ENCODE data around the gene DTX2. TPM values are rescaled to one million over a fixed set of nuclear protein-coding genes. Genes with fewer than 3 reads are reported as not detected.
A peak's percentile ranks its signal among the peaks of the same experiment; 100 is the strongest.
"Not testable (repeated sequence)": the region's sequence is repeated elsewhere in the genome, so short reads cannot be mapped to it uniquely, and the experiment has no call there.

DTX2 gene
- total RNA-seq, 1 donor from 2014 or later: 5.8 TPM

DNA sequence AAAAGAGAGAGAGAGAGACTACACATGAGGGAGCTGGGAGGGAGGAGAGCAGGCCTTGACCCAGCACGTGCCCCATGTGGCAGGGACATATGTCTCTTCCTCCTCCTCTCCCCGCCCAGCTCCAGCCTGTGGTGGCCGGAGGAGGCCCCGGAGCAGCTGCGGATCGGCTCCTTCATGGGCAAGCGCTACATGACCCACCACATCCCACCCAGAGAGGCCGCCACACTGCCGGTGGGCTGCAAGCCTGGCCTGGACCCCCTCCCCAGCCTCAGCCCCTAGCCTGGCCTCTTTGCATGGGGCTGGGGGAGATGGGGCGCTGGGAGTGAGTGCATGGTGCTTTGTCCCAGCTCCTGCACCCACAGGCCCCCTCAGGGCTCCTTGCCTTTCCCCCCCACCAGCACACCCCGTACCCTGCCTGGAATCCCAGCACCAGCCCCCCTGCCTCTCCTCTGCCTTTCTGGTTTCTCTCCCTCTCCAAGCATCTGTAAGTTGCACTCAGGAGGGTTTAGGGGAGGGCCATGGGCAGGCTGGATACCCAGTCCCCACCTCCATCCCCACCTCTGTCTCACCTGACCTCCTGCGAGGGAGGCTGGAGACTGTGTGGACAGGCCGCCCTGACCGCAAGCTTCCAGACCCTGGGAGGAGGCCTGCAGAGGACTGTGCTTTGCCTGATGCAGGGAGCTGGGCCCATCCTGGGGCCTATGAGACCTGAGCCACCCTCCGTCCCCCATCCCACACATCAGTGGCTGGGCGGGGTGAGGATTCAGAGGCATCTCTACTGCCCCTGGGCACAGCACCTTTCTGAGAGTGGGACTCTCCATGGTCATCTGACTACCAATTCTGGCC is 53.6 kb downstream of the DTX2 start:
- Histone ChIP-seq H3K27me3 (ENCODE audit: low read depth) (no peaks in the 10 kb centered on the region), H3K27ac (replicated peaks) (no peak overlapping the region), H3K4me3 (no peak overlapping the region), H3K9me3 (replicated peaks) (no peaks in the 10 kb centered on the region), H3K36me3 (no peaks in the 10 kb centered on the region), H3K4me1 (peaks cover 15% of the 10 kb centered on the region)
- intact Hi-C loops (cut with micrococcal nuclease): no loop called here
- DNase-seq: no peak
- TF ChIP-seq, protein P1, sequence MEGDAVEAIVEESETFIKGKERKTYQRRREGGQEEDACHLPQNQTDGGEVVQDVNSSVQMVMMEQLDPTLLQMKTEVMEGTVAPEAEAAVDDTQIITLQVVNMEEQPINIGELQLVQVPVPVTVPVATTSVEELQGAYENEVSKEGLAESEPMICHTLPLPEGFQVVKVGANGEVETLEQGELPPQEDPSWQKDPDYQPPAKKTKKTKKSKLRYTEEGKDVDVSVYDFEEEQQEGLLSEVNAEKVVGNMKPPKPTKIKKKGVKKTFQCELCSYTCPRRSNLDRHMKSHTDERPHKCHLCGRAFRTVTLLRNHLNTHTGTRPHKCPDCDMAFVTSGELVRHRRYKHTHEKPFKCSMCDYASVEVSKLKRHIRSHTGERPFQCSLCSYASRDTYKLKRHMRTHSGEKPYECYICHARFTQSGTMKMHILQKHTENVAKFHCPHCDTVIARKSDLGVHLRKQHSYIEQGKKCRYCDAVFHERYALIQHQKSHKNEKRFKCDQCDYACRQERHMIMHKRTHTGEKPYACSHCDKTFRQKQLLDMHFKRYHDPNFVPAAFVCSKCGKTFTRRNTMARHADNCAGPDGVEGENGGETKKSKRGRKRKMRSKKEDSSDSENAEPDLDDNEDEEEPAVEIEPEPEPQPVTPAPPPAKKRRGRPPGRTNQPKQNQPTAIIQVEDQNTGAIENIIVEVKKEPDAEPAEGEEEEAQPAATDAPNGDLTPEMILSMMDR (IDR thresholded peaks at IDR 0.05; ENCODE audit: borderline replicate concordance): no peak

DNA sequence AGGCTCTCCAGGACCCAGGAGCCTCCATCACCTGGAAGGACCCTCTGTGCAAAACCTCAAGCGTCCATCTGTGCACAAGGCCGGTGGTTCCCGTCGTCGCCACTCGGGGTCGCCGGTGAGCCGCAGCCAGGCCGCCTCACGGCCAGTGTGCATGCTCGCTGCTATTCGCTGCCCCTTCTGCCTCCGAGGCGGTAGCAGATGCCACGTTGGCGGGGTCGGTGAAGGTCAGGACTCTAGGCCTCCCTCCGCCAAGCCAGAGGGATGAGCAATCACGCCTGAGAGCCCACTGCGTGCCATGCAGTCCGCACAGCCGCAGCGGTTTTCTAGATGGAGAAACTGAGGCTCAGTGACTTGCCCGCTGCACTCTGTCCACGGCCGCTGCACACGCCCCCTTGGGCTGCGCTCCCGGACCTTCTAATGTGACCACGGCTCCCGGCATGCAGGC is 54.5 kb downstream of the DTX2 start:
- Histone ChIP-seq H3K4me1 (peaks cover 10% of the 10 kb centered on the region), H3K4me3 (peak overlapping the region; percentile 34), H3K36me3 (no peaks in the 10 kb centered on the region), H3K27me3 (ENCODE audit: low read depth) (no peaks in the 10 kb centered on the region), H3K9me3 (replicated peaks) (no peaks in the 10 kb centered on the region), H3K27ac (replicated peaks) (no peak overlapping the region)
- DNase-seq: peak; percentile 65
- intact Hi-C loops (cut with micrococcal nuclease): no loop called here
- TF ChIP-seq, protein P1 (IDR thresholded peaks at IDR 0.05; ENCODE audit: borderline replicate concordance): peak; percentile 92

DNA sequence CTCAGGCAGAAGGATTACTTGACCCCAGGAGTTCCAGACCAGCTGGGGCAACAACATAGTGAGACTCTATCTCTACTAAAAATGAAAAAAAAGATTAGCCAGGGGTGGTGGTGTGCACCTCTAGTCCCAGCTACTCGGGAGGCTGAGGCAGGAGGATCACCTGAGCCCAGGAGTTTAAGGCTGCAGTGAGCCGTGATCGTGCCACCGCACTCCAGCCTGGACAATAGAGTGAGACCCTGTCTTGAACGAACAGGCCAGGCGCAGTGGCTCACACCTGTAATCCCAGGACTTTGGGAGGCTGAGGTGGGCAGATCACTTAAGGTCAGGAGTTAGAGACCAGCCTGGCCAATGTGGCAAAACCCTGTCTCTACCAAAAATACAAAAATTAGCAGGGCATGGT is 55.4 kb downstream of the DTX2 start:
- H3K27me3 ChIP-seq (ENCODE audit: low read depth); H3K9me3 ChIP-seq (replicated peaks); H3K36me3 ChIP-seq; DNase-seq; H3K4me3 ChIP-seq; H3K27ac ChIP-seq (replicated peaks); intact Hi-C loops (cut with micrococcal nuclease): not testable (repeated sequence)
- H3K4me1 ChIP-seq: peaks cover 10% of the 10 kb centered on the region

DNA sequence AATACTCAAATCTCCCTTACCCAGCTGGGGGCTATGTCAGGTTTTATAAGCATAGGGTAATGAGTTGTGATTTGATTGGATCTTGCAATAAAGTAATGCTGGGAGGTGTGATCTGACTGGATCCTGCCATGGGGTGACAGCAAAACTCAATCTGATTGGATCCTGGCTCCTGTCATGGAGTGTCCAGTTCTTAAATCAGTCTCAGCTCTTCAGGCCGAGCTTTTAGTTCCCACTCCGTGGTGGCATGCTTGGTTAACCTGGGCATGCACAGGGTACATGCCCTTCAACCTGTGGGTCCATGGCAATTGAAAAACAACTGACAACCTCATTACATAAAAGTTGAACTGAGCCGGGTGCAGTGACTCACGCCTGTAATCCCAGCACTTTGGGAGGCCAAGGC is 64.7 kb downstream of the DTX2 start:
- H3K4me1 ChIP-seq; H3K9me3 ChIP-seq (replicated peaks); H3K4me3 ChIP-seq; H3K27ac ChIP-seq (replicated peaks); intact Hi-C loops (cut with micrococcal nuclease); H3K36me3 ChIP-seq; DNase-seq; H3K27me3 ChIP-seq (ENCODE audit: low read depth): not testable (repeated sequence)

DNA sequence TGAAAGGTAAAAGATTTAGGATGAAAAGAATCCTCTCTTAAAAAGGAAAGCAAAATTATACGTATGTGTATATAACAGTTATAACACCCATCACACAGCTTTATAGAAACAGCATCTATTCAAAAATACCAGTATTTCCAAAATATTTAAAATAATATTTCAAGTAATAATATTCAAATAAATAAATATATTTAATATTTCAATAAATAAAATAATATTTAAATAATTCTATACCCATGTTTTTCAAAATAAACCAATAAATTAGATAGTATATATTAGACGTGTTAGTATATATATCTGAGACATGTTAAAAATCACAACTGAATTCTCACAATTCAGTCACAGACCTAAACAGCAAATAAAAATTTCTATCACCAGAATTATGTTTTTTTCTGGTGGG is 70.1 kb downstream of the DTX2 start:
- H3K4me3 ChIP-seq; intact Hi-C loops (cut with micrococcal nuclease); H3K9me3 ChIP-seq (replicated peaks); H3K36me3 ChIP-seq; H3K27ac ChIP-seq (replicated peaks); DNase-seq; H3K27me3 ChIP-seq (ENCODE audit: low read depth); H3K4me1 ChIP-seq: not testable (repeated sequence)

DNA sequence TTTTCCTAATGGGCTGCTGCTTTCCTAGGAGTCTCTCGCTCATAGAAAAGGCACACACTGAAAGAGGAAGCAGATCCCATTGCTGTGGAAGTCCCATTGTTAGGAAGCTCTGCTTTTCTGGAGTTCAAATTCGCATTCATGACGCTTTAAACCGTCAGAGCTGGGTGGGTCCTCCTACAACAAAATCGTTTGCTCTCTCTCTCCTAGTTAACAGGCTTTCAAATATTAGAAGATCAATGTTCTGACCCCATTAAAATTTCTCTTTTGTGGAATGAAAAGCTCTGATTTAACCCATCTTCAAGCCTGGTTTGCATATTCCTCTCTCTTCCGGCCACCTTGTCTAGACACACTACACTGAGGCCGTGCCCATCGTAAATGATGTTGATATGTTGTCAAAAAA is 81.7 kb downstream of the DTX2 start, which contains the start of gene SPDYE16:
Gene SPDYE16, minus strand, starts transcription at position 101 of the 400 bp plus-strand sequence. CDS start 1,838 bp downstream, outside the sequence.
- DNase-seq; H3K4me3 ChIP-seq; H3K36me3 ChIP-seq; H3K9me3 ChIP-seq (replicated peaks); H3K27me3 ChIP-seq (ENCODE audit: low read depth); H3K27ac ChIP-seq (replicated peaks); intact Hi-C loops (cut with micrococcal nuclease); H3K4me1 ChIP-seq: not testable (repeated sequence)

DNA sequence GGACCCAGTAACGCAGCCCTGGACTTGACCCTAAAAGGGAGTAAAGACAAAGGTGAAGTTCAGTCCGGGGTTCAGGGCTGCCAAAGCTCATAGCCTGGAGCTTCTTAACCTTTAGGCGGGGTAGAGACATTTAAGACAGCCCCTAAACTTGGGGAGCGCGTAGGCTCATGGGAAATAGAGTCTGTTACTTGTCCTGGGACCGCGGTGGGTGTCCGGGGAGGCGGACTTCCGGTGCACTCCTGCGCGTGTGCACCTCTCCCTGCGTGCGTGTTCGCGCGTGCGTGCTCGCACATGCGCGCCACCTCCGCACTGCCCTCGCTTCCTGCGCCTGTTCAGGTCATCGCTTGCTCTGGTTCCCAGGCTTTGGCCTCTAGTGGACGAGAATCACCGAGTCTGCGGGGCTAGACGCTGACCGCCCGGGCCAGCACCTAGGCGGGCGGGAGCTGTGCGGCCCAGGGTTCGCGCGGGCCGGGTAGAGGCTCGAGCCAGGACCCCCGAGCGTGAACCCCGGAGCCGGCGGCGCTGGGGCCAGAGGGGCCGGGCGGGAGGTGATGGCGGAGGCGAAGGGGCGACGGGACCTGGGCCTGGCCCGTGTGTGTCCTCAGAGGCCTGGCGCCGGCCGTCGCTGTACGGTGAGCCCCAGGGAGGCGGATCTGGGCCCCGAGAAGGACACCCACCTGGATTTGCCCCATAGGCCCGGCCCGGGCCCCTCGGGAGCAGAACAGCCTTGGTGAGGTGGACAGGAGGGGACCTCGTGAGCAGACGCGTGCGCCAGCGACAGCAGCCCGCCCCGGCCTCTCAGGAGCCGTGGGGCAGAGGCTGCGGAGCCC is 87.7 kb downstream of the DTX2 start:
- H3K36me3 ChIP-seq; H3K9me3 ChIP-seq (replicated peaks); H3K27me3 ChIP-seq (ENCODE audit: low read depth); intact Hi-C loops (cut with micrococcal nuclease): not testable (repeated sequence)
- peak; percentile 89 for DNase-seq
- Histone ChIP-seq H3K4me1 (peaks cover 25% of the 10 kb centered on the region), H3K27ac (replicated peaks) (peak overlapping the region; percentile 96), H3K4me3 (peak overlapping the region; percentile 98)
- TF ChIP-seq, protein P1 (IDR thresholded peaks at IDR 0.05; ENCODE audit: borderline replicate concordance): peak; percentile 15

DNA sequence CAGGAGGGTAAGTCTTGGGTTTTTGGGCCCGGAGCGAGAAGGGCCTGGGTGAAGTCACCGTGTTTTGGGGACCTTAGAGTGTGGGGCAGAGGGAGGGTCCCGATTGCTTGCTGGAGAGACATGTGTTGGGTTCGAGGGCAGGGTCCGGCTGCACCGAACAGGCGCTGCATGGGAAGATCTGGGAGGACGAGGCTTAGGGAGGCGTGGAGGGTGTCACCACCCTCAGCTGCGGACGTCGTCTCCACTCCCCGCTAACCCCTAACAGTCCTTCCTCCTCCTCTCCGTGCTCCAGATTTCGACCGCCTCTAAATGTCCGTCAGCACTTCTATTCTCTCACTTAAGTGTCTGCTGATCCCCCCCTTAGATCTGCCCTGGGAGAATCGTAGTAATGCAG is 88.3 kb downstream of the DTX2 start:
- H3K9me3 ChIP-seq (replicated peaks); DNase-seq; H3K27me3 ChIP-seq (ENCODE audit: low read depth); intact Hi-C loops (cut with micrococcal nuclease); H3K36me3 ChIP-seq: not testable (repeated sequence)
- Histone ChIP-seq H3K4me1 (peaks cover 25% of the 10 kb centered on the region), H3K27ac (replicated peaks) (peak overlapping the region; percentile 96), H3K4me3 (peak overlapping the region; percentile 98)

DNA sequence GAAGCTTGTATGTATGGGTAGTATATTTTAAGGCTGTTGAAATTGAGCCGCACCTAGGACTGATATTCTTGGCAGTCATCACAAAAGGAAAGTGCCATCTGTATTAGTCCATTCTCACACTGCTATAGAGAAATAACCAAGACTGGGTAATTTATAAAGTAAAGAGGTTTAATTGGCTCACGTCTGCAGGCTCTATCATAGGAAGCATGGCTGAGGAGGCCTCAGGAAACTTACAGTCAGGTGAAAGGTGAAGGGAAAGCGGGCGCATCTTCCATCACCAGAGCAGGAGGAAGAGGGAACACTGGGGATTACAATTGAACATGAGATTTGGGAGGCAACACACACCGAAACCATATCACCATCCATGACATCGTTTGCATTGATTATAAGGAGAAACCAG is 90.5 kb downstream of the DTX2 start:
- H3K36me3 ChIP-seq; H3K27ac ChIP-seq (replicated peaks); H3K4me3 ChIP-seq; H3K27me3 ChIP-seq (ENCODE audit: low read depth); H3K9me3 ChIP-seq (replicated peaks); DNase-seq; intact Hi-C loops (cut with micrococcal nuclease): not testable (repeated sequence)
- peaks cover 31% of the 10 kb centered on the region for H3K4me1 ChIP-seq

All from left ventricle myocardium inferior (tissue), 1 donor.